Measurements from ENCODE around the gene NINJ1.
A peak's percentile ranks its signal among the peaks of the same experiment; 100 is the strongest.
"Not testable (repeated sequence)": the region's sequence is repeated elsewhere in the genome, so short reads cannot be mapped to it uniquely, and the experiment has no call there.

Gene NINJ1

GRCh38 chr9:93107825-93108161 lies 26.3 kb downstream of the NINJ1 start:
- H3K4me1 ChIP-seq (ENCODE audit: insufficient read depth, low read length), result no peaks in the 10 kb centered on the region
- H3K9me3 ChIP-seq (ENCODE audit: low read length), result peaks cover 5% of the 10 kb centered on the region
- H2AFZ ChIP-seq (ENCODE audit: low read depth, low read length), result no peak overlapping the region
- H3K36me3 ChIP-seq (ENCODE audit: insufficient read depth, low read length), result peaks cover 5% of the 10 kb centered on the region
- no peak overlapping the region for H3K4me3 ChIP-seq (ENCODE audit: low read length)
- no peaks in the 10 kb centered on the region for H3K27me3 ChIP-seq (ENCODE audit: insufficient read depth, low read length)

DNA sequence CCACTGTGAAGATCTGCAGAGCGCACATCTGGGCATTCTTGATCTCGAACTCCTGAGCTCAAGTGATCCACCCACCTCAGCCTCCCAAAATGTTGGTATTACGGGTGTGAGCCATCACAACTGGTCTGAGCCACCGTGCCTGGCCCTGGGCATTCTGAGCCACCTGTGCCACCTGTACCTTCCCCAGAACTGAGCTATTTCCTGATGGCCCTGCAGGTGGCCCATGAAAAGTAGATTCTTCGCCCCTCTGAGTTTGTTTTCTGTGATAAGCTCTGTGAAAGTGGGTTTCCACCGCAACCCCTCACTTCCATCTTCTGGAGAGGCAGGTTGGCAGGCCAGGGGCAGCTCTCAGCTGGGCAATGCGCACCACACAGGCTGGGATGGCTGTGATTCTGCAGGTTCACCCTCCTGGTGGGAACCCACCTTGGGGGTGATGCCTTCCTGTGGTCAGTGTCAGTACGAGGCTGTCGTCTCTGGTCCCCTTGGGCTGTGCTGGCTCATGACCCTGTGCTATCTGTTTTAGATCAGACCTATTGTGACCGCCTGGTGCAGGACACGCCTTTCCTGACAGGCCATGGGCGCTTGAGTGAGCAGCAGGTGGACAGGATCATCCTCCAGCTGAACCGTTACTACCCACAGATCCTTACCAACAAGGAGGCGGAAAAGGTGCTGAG lies 26.8 kb downstream of the NINJ1 start:
- Histone ChIP-seq H3K27me3 (ENCODE audit: insufficient read depth, low read length) (no peaks in the 10 kb centered on the region), H3K36me3 (ENCODE audit: insufficient read depth, low read length) (peaks cover 5% of the 10 kb centered on the region), H3K4me3 (ENCODE audit: low read length) (no peak overlapping the region), H3K4me1 (ENCODE audit: insufficient read depth, low read length) (no peaks in the 10 kb centered on the region), H2AFZ (ENCODE audit: low read depth, low read length) (no peak overlapping the region), H3K9me3 (ENCODE audit: low read length) (peaks cover 5% of the 10 kb centered on the region)

DNA sequence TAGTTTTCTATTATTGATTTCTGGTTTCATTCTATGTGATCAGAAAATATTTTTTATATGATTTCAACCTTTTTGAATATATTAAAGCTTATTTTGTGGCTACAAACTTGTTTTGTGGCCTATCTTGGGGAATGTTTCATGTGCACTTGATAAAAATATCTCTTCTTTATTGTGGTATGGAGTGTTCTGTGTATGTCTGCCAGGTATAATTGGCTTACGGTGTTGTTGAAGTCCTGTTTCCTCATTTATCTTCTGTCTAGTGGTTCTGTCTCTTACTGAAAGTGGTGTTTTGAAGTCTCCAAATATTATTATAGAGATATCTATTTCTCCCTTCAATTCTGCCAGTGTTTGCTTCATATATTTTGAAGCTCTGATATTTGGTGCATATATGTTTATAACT lies 28.4 kb downstream of the NINJ1 start:
- Histone ChIP-seq H3K4me3 (ENCODE audit: low read length) (no peak overlapping the region), H3K27me3 (ENCODE audit: insufficient read depth, low read length) (no peaks in the 10 kb centered on the region), H3K4me1 (ENCODE audit: insufficient read depth, low read length) (no peaks in the 10 kb centered on the region), H3K9me3 (ENCODE audit: low read length) (peaks cover 6% of the 10 kb centered on the region), H2AFZ (ENCODE audit: low read depth, low read length) (no peak overlapping the region), H3K36me3 (ENCODE audit: insufficient read depth, low read length) (peaks cover 5% of the 10 kb centered on the region)

GRCh38 chr9:93101086-93101485 lies 33.0 kb downstream of the NINJ1 start:
- H3K36me3 ChIP-seq (ENCODE audit: insufficient read depth, low read length); H3K9me3 ChIP-seq (ENCODE audit: low read length); H2AFZ ChIP-seq (ENCODE audit: low read depth, low read length); H3K4me3 ChIP-seq (ENCODE audit: low read length); H3K27me3 ChIP-seq (ENCODE audit: insufficient read depth, low read length): not testable (repeated sequence)
- peaks cover 13% of the 10 kb centered on the region for H3K4me1 ChIP-seq (ENCODE audit: insufficient read depth, low read length)

- Histone ChIP-seq H3K27me3 (ENCODE audit: insufficient read depth, low read length) (no peaks in the 10 kb centered on the region), H2AFZ (ENCODE audit: low read depth, low read length) (no peak overlapping the region), H3K4me3 (ENCODE audit: low read length) (no peak overlapping the region), H3K4me1 (ENCODE audit: insufficient read depth, low read length) (peaks cover 13% of the 10 kb centered on the region), H3K36me3 (ENCODE audit: insufficient read depth, low read length) (no peaks in the 10 kb centered on the region), H3K9me3 (ENCODE audit: low read length) (peaks cover 7% of the 10 kb centered on the region)
These were observed 33.8 kb downstream of the NINJ1 start for GRCh38 chr9:93100276-93100636.

GRCh38 chr9:93099551-93100275 lies 34.3 kb downstream of the NINJ1 start:
- Histone ChIP-seq H3K9me3 (ENCODE audit: low read length) (peaks cover 7% of the 10 kb centered on the region), H3K4me3 (ENCODE audit: low read length) (no peak overlapping the region), H2AFZ (ENCODE audit: low read depth, low read length) (no peak overlapping the region)

DNA sequence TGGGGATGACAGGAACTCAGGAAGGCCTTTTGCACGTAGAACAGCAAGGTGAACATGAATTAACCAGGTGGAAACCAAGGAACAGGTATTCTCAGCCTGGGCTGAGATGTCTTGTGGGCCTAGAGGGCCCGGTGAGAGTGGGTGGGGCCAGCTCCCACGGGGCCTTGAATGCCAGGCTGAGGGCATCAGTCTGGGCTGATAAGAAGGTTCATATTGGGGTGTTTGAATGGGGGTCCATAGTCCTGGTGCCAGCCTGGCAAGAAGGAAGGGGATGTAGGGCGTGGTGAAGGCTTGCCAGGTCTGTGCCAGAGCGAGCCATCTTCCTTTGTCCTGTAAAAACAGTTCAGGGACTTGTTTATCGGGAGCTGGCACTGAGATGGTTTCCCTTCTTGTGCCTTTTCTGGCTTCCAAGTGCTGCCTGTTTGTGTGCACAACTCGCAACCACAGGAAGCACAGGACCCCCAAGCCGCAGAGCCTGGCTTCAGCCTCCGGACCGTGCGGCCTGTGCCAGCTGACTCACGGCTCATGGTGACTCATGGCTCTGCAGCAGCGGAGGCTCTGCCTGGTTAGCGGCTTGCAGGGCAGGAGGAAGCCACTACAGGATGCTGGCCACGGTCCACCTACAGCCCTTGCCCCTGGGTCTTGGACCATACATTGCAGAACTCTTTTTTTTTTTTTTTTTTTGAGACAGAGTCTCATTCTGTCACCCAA lies 35.7 kb downstream of the NINJ1 start:
- Histone ChIP-seq H3K36me3 (ENCODE audit: insufficient read depth, low read length) (no peaks in the 10 kb centered on the region), H3K4me1 (ENCODE audit: insufficient read depth, low read length) (peaks cover 17% of the 10 kb centered on the region), H3K9me3 (ENCODE audit: low read length) (peaks cover 2% of the 10 kb centered on the region), H3K4me3 (ENCODE audit: low read length) (no peak overlapping the region), H2AFZ (ENCODE audit: low read depth, low read length) (no peak overlapping the region), H3K27me3 (ENCODE audit: insufficient read depth, low read length) (no peaks in the 10 kb centered on the region)

More at GRCh38 chr9:93099551-93100275, 34.3 kb downstream of the NINJ1 start:
- Histone ChIP-seq H3K4me1 (ENCODE audit: insufficient read depth, low read length) (peaks cover 16% of the 10 kb centered on the region), H3K36me3 (ENCODE audit: insufficient read depth, low read length) (no peaks in the 10 kb centered on the region), H3K27me3 (ENCODE audit: insufficient read depth, low read length) (no peaks in the 10 kb centered on the region)

- Histone ChIP-seq H3K4me3 (ENCODE audit: low read length) (peak overlapping the region; percentile 89), H3K27me3 (ENCODE audit: insufficient read depth, low read length) (no peaks in the 10 kb centered on the region), H3K36me3 (ENCODE audit: insufficient read depth, low read length) (no peaks in the 10 kb centered on the region), H3K9me3 (ENCODE audit: low read length) (peaks cover 2% of the 10 kb centered on the region), H3K4me1 (ENCODE audit: insufficient read depth, low read length) (peaks cover 17% of the 10 kb centered on the region), H2AFZ (ENCODE audit: low read depth, low read length) (no peak overlapping the region)
These were observed 36.4 kb downstream of the NINJ1 start for GRCh38 chr9:93097511-93098201.

GRCh38 chr9:93096811-93097382 lies 37.2 kb downstream of the NINJ1 start:
- peaks cover 20% of the 10 kb centered on the region for H3K4me1 ChIP-seq (ENCODE audit: insufficient read depth, low read length)
- no peaks in the 10 kb centered on the region for H3K36me3 ChIP-seq (ENCODE audit: insufficient read depth, low read length)
- peak overlapping the region; percentile 94 for H2AFZ ChIP-seq (ENCODE audit: low read depth, low read length)
- peak overlapping the region; percentile 89 for H3K4me3 ChIP-seq (ENCODE audit: low read length)
- peaks cover 2% of the 10 kb centered on the region for H3K9me3 ChIP-seq (ENCODE audit: low read length)
- H3K27me3 ChIP-seq (ENCODE audit: insufficient read depth, low read length), result no peaks in the 10 kb centered on the region

GRCh38 chr9:93096131-93096802 lies 37.8 kb downstream of the NINJ1 start, which contains the start of gene CARD19:
TSS of gene CARD19 (plus strand) at chr9:93096217. CDS start at chr9:93096346, 129 bp downstream.
- Histone ChIP-seq H2AFZ (ENCODE audit: low read depth, low read length) (peak within 1 kb of the TSS; percentile 94), H3K9me3 (ENCODE audit: low read length) (peaks cover 2% of the 10 kb centered on the region), H3K4me1 (ENCODE audit: insufficient read depth, low read length) (peaks cover 24% of the 10 kb centered on the region), H3K4me3 (ENCODE audit: low read length) (peak within 1 kb of the TSS; percentile 89), H3K36me3 (ENCODE audit: insufficient read depth, low read length) (no peaks in the 10 kb centered on the region), H3K27me3 (ENCODE audit: insufficient read depth, low read length) (no peaks in the 10 kb centered on the region)

DNA sequence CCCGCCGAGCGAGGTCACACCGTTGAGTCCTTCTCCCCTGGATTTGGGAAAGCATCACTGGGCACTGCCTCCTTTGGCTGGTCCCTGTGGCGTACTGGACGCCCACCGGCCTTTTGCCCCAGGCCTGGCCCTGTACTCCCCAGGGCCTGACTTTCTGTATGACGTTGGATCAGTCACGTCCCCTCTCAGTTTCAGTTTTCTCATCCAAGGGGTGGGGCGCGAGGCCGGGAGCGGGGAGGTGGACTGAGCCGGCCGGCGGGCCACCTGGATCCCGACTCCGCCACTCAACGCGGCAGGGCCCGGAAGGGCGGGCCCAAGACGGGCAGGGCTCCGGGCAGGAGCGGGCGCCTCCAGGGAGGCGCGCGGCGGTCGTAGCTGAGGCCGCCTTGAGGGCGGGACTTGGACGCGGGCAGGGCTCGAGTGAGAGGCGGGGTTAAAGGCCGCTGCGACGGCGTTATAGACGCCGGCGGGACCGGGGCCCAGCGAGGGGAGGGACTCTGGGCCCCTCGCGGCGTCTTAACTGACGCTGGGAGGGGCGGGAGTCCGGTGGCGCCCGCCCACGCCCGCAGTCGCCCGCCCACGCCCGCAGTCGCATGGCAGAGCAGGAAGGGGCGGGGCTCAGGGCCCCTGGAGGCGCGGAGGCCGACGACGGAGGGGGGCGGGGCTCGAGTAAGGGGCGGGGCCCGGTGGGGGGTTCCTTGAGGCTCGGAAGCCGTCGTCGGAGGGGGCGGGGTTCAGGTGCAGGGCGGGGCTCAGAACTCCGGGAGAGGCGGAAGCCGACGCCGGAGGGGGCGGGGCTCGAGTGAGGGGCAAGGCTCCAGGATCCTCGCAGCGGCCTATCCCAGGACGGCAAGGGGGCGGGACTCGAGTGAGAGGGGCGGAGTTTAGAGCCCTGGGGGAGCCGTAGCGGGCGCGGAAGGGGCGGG lies 38.6 kb downstream of the NINJ1 start:
- H3K27me3 ChIP-seq (ENCODE audit: insufficient read depth, low read length), result no peaks in the 10 kb centered on the region
- no peaks in the 10 kb centered on the region for H3K36me3 ChIP-seq (ENCODE audit: insufficient read depth, low read length)
- H3K4me3 ChIP-seq (ENCODE audit: low read length), result peak overlapping the region; percentile 59
- H3K9me3 ChIP-seq (ENCODE audit: low read length), result no peaks in the 10 kb centered on the region
- H2AFZ ChIP-seq (ENCODE audit: low read depth, low read length), result peak overlapping the region; percentile 73
- H3K4me1 ChIP-seq (ENCODE audit: insufficient read depth, low read length), result peaks cover 24% of the 10 kb centered on the region

Measured in neuron (in vitro differentiated cells).